Osteocyte (in vitro differentiated cells): ENCODE measurements around the gene ANKRD10. TPM values are rescaled to one million over a fixed set of nuclear protein-coding genes. Genes with fewer than 3 reads are reported as not detected.

Experiments used
- DNase-seq: peaks from one replicate; pipeline ENCODE4 v3.0.0; 2021; ENCODE audit warnings: mixed read lengths; ENCODE audit not compliant: unreplicated experiment; ENCODE audit errors: extremely low spot score
- H3K27ac Mint-ChIP-seq: one replicate; pipeline ENCODE4 v1.8.0; 2021; ENCODE audit warnings: mild to moderate bottlenecking, mixed read lengths; ENCODE audit not compliant: unreplicated experiment
- H3K27me3 Mint-ChIP-seq: one replicate; pipeline ENCODE4 v1.8.0; 2021; ENCODE audit warnings: mixed read lengths; ENCODE audit not compliant: unreplicated experiment
- H3K36me3 Mint-ChIP-seq: one replicate; pipeline ENCODE4 v1.8.0; 2021; ENCODE audit warnings: mixed read lengths; ENCODE audit not compliant: unreplicated experiment
- H3K4me1 Mint-ChIP-seq: one replicate; pipeline ENCODE4 v1.8.0; 2021; ENCODE audit warnings: mixed read lengths; ENCODE audit not compliant: unreplicated experiment
- H3K4me3 Mint-ChIP-seq: one replicate; pipeline ENCODE4 v1.8.0; 2021; ENCODE audit warnings: mild to moderate bottlenecking, moderate library complexity, mixed read lengths; ENCODE audit not compliant: unreplicated experiment
- H3K9me3 Mint-ChIP-seq: one replicate; pipeline ENCODE4 v1.8.0; 2021; ENCODE audit warnings: mixed read lengths; ENCODE audit not compliant: unreplicated experiment
- total RNA-seq: library from RNA; stranded (reverse); gene quantifications from 2 replicates; pipeline ENCODE4 v1.2.1, GENCODE V29; 2021
- TF ChIP-seq, protein P1 (sequence below): fragments of 200-600 bp; sonication (generic); IDR thresholded peaks from 2 replicates; pipeline ENCODE4 v1.5.0; 2021; ENCODE audit warnings: antibody characterized with exemption, mild to moderate bottlenecking, moderate library complexity

The ANKRD10 gene
- total RNA-seq, 1 donor from 2014 or later = 257 TPM

DNA sequence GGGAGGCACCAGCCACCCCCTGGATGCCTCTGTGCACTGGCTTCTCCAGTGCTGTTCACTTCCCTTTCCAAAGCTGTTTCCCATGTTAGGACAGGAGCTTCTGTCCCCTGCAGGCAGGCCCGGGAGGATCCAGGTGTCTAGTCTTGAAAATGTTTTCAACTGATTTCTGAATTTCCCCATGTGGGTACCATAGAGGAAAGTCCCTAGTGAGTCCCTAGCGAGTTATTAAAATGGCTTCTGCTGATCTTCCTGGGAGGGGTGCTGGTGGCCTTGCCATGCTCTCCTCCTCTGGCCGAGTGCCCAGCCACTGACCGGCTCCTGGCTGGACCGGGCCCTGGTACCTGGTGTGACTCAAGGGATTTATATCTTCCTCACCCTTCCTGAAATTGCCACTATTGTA lies 5.2 kb upstream of the ANKRD10 start:
- TF ChIP-seq, protein P1, sequence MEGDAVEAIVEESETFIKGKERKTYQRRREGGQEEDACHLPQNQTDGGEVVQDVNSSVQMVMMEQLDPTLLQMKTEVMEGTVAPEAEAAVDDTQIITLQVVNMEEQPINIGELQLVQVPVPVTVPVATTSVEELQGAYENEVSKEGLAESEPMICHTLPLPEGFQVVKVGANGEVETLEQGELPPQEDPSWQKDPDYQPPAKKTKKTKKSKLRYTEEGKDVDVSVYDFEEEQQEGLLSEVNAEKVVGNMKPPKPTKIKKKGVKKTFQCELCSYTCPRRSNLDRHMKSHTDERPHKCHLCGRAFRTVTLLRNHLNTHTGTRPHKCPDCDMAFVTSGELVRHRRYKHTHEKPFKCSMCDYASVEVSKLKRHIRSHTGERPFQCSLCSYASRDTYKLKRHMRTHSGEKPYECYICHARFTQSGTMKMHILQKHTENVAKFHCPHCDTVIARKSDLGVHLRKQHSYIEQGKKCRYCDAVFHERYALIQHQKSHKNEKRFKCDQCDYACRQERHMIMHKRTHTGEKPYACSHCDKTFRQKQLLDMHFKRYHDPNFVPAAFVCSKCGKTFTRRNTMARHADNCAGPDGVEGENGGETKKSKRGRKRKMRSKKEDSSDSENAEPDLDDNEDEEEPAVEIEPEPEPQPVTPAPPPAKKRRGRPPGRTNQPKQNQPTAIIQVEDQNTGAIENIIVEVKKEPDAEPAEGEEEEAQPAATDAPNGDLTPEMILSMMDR = no peak
- Mint-ChIP-seq H3K27me3 (no peaks in the 10 kb centered on the region), H3K27ac (no peak overlapping the region), H3K9me3 (no peaks in the 10 kb centered on the region), H3K4me3 (no peak overlapping the region), H3K36me3 (no peaks in the 10 kb centered on the region), H3K4me1 (peaks cover 32% of the 10 kb centered on the region)
- DNase-seq = no peak

GRCh38 chr13:110916301-110917142 lies 1.7 kb upstream of the ANKRD10 start:
- peak overlapping the region; percentile 98 for H3K27ac Mint-ChIP-seq
- no peaks in the 10 kb centered on the region for H3K27me3 Mint-ChIP-seq

DNA sequence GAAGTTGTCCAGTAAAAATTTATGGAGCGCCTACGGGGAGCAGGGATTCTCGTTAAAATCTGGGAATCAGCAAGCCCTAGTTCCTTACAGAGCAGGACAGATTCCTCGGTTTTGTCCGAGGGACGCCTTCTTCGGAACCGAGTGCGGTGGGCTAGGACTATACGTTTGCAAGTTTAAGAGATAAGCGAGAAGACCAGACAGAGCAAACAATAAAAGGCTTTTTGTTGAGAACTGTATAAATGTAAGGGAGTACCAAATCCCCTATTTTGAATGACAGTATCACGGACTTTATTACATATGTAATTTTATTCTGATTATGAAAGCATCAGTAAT lies 971 bp upstream of the ANKRD10 start:
- Mint-ChIP-seq H3K4me3 (peak overlapping the region; percentile 83), H3K36me3 (no peaks in the 10 kb centered on the region), H3K9me3 (no peaks in the 10 kb centered on the region), H3K27me3 (no peaks in the 10 kb centered on the region), H3K27ac (peak overlapping the region; percentile 98), H3K4me1 (peaks cover 46% of the 10 kb centered on the region)
- DNase-seq = no peak
- TF ChIP-seq, protein P1 = no peak

More at GRCh38 chr13:110916301-110917142, 1.7 kb upstream of the ANKRD10 start:
- TF ChIP-seq, protein P1 = no peak
- peaks cover 42% of the 10 kb centered on the region for H3K4me1 Mint-ChIP-seq
- H3K4me3 Mint-ChIP-seq = peak overlapping the region; percentile 83
- no peaks in the 10 kb centered on the region for H3K9me3 Mint-ChIP-seq
- no peak for DNase-seq
- no peaks in the 10 kb centered on the region for H3K36me3 Mint-ChIP-seq

GRCh38 chr13:110914331-110915056 lies 375 bp downstream of the ANKRD10 start:
- H3K9me3 Mint-ChIP-seq = no peaks in the 10 kb centered on the region
- H3K4me1 Mint-ChIP-seq = peaks cover 54% of the 10 kb centered on the region
- no peaks in the 10 kb centered on the region for H3K27me3 Mint-ChIP-seq
- peak; percentile 88 for DNase-seq
- TF ChIP-seq, protein P1 = no peak
- H3K36me3 Mint-ChIP-seq = peaks cover 8% of the 10 kb centered on the region
- peak overlapping the region; percentile 91 for H3K4me3 Mint-ChIP-seq
- H3K27ac Mint-ChIP-seq = peak overlapping the region; percentile 85

DNA sequence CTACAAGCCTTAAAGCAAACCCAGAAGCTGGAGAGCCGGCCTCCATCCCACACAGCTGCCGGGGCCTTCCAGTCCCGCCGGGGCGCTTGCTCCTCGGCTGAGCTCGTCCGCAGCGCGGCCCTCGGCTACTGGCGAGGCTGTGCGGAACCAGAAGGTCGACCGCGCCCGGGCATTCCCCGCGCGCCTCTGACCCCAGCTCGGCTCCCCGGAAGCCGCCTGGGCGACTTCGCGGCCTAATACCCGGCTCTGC lies 863 bp downstream of the ANKRD10 start:
- Mint-ChIP-seq H3K4me1 (peaks cover 59% of the 10 kb centered on the region), H3K9me3 (no peaks in the 10 kb centered on the region), H3K27ac (peak overlapping the region; percentile 91), H3K27me3 (no peaks in the 10 kb centered on the region), H3K4me3 (peak overlapping the region; percentile 91), H3K36me3 (peaks cover 11% of the 10 kb centered on the region)
- peak; percentile 84 for DNase-seq
- TF ChIP-seq, protein P1 = no peak
